MM.1S (cell line): Measurements from ENCODE around the gene BCAS3.

Source experiments
- DNase-seq: peaks from one replicate; pipeline ENCODE4 v3.0.0-alpha.2; 2015
- H2AFZ ChIP-seq: fragments of 300-600 bp; sonication (generic); 2 replicates; pipeline ENCODE4 v1.6.0; 2016; ENCODE audit warnings: antibody characterized with exemption, low read length
- H3F3A ChIP-seq: fragments of 300-600 bp; sonication (generic); 2 replicates; pipeline ENCODE4 v1.6.1; 2016; ENCODE audit warnings: mild to moderate bottlenecking, antibody characterized with exemption, low read length, moderate library complexity, mixed read lengths; ENCODE audit not compliant: insufficient read depth
- H3K27ac ChIP-seq: fragments of 300-600 bp; sonication (generic); 2 replicates; pipeline ENCODE4 v1.5.1; 2016; ENCODE audit warnings: mild to moderate bottlenecking, low read length
- H3K27me3 ChIP-seq: fragments of 300-600 bp; sonication (generic); replicated peaks from 2 replicates; pipeline ENCODE4 v1.6.0; 2016; ENCODE audit warnings: low read length; ENCODE audit not compliant: insufficient read depth
- H3K36me3 ChIP-seq: fragments of 300-600 bp; sonication (generic); replicated peaks from 2 replicates; pipeline ENCODE4 v1.6.1; 2016; ENCODE audit warnings: mild to moderate bottlenecking, low read length, mixed read lengths; ENCODE audit not compliant: insufficient read depth
- H3K4me1 ChIP-seq: fragments of 300-600 bp; sonication (generic); 2 replicates; pipeline ENCODE4 v1.6.1; 2016; ENCODE audit warnings: low read length, mixed read lengths
- H3K4me2 ChIP-seq: fragments of 300-600 bp; sonication (generic); 2 replicates; pipeline ENCODE4 v1.6.0; 2016; ENCODE audit warnings: low read depth, low read length
- H3K4me3 ChIP-seq: fragments of 300-600 bp; sonication (generic); 2 replicates; pipeline ENCODE4 v1.5.1; 2016; ENCODE audit warnings: low read length, mixed read lengths
- H3K79me2 ChIP-seq: fragments of 300-600 bp; sonication (generic); 2 replicates; pipeline ENCODE4 v1.6.1; 2016; ENCODE audit warnings: mixed run types, low read length, mixed read lengths
- H3K9ac ChIP-seq: fragments of 300-600 bp; sonication (generic); 2 replicates; pipeline ENCODE4 v1.6.1; 2016; ENCODE audit warnings: low read length, mixed read lengths
- H3K9me2 ChIP-seq: fragments of 300-600 bp; sonication (generic); replicated peaks from 2 replicates; pipeline ENCODE4 v1.6.1; 2016; ENCODE audit warnings: mild to moderate bottlenecking, low read length, mixed read lengths; ENCODE audit not compliant: insufficient read depth
- H3K9me3 ChIP-seq: fragments of 300-600 bp; sonication (generic); replicated peaks from 2 replicates; pipeline ENCODE4 v1.6.1; 2016; ENCODE audit warnings: mild to moderate bottlenecking, low read length, mixed read lengths; ENCODE audit not compliant: insufficient read depth
- H4K20me1 ChIP-seq: fragments of 300-600 bp; sonication (generic); 2 replicates; pipeline ENCODE4 v1.6.1; 2016; ENCODE audit warnings: mild to moderate bottlenecking, low read length, moderate library complexity, mixed read lengths; ENCODE audit not compliant: insufficient read depth
- EZH2 ChIP-seq: fragments of 300-600 bp; sonication (generic); optimal IDR thresholded peaks from 2 replicates; pipeline ENCODE3; 2017; ENCODE audit warnings: low read depth, mild to moderate bottlenecking, antibody characterized with exemption, low read length, mixed read lengths
- EZH2phosphoT487 ChIP-seq: fragments of 300-600 bp; sonication (generic); IDR thresholded peaks from 2 replicates; pipeline ENCODE4 v1.6.1; 2018; ENCODE audit warnings: antibody characterized with exemption, low read length
- TF ChIP-seq, protein P1 (sequence below): fragments of 300-600 bp; sonication (generic); IDR thresholded peaks from 2 replicates; pipeline ENCODE4 v1.5.1; 2016; ENCODE audit warnings: antibody characterized with exemption, low read length, mixed read lengths

Gene BCAS3

DNA sequence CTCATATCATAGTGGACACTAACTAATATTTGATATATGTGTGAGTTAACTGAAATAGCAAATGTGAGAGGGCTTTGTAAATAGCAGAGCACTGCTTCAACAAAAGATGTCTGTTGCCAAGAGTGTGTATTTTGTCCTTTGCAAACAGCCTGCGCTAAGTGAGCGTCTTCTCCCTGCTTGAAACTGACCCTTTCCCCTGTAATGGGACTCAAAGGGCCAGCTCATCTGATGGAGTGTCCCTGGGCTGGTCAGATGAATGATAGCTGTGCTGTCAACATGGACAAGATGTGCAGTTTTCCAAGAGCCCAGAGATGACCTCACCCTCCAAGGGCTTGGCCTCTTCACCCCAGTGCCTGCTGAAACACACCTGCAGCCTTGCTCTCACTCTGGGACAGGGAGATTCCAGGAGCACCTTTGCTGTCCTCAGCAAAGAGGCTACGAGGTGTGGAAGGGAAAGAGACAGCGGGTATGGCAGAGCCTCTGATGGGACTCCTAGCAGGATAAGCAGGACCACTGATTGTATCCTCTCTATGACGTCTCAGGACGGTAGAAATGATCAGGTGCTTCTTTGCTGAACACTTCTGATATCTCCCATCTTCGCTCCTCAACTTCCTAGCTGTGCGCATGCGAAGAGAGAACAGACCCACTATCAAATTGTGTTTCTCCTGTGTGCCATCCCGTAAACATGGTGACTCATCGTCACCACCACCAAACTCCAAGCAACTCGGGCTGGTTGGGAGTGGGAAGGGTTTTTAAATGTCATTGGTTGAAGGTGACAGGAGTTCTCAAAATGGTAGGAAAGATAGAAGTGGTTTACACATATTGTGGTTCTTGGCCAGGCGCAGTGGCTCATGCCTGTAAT is 686.2 kb downstream of the BCAS3 start:
- Histone ChIP-seq H3F3A (no peaks in the 10 kb centered on the region), H3K4me2 (no peak overlapping the region), H3K27me3 (no peaks in the 10 kb centered on the region), H3K27ac (no peak overlapping the region), H3K4me1 (no peaks in the 10 kb centered on the region), H2AFZ (no peak overlapping the region), H3K36me3 (no peaks in the 10 kb centered on the region), H3K4me3 (no peak overlapping the region), H3K9ac (no peak overlapping the region), H4K20me1 (no peaks in the 10 kb centered on the region), H3K9me2 (no peaks in the 10 kb centered on the region), H3K9me3 (no peaks in the 10 kb centered on the region), H3K79me2 (no peaks in the 10 kb centered on the region)
- TF ChIP-seq, protein P1, sequence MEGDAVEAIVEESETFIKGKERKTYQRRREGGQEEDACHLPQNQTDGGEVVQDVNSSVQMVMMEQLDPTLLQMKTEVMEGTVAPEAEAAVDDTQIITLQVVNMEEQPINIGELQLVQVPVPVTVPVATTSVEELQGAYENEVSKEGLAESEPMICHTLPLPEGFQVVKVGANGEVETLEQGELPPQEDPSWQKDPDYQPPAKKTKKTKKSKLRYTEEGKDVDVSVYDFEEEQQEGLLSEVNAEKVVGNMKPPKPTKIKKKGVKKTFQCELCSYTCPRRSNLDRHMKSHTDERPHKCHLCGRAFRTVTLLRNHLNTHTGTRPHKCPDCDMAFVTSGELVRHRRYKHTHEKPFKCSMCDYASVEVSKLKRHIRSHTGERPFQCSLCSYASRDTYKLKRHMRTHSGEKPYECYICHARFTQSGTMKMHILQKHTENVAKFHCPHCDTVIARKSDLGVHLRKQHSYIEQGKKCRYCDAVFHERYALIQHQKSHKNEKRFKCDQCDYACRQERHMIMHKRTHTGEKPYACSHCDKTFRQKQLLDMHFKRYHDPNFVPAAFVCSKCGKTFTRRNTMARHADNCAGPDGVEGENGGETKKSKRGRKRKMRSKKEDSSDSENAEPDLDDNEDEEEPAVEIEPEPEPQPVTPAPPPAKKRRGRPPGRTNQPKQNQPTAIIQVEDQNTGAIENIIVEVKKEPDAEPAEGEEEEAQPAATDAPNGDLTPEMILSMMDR: no peak
- TF ChIP-seq EZH2 (no peak), EZH2phosphoT487 (no peak)
- DNase-seq: no peak

DNA sequence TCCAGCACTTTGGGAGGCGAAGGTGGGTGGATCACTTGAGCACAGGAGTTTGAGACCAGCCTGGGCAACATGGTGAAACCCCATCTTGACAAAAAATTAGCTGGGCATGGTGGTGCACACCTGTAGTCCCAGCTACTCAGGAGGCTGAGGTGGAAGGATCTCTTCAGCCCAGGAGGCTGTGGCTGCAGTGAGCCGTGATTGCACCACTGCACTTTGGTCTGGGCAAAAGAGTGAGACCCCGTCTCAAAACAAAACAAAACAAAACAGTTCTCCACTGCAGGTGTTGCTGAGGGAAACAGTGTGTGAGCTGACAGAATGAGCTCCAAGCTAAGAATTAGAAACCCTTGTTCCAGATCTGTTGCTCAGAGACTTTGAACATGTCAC is 686.8 kb downstream of the BCAS3 start:
- Histone ChIP-seq H2AFZ (no peak overlapping the region), H3K9me3 (no peaks in the 10 kb centered on the region), H3F3A (no peaks in the 10 kb centered on the region), H3K4me3 (no peak overlapping the region), H3K36me3 (no peaks in the 10 kb centered on the region), H3K4me2 (no peak overlapping the region), H3K27ac (no peak overlapping the region), H4K20me1 (no peaks in the 10 kb centered on the region), H3K79me2 (no peaks in the 10 kb centered on the region), H3K27me3 (no peaks in the 10 kb centered on the region), H3K4me1 (no peaks in the 10 kb centered on the region), H3K9me2 (no peaks in the 10 kb centered on the region), H3K9ac (no peak overlapping the region)
- DNase-seq: no peak
- TF ChIP-seq EZH2 (no peak), EZH2phosphoT487 (no peak)
- TF ChIP-seq, protein P1: no peak

DNA sequence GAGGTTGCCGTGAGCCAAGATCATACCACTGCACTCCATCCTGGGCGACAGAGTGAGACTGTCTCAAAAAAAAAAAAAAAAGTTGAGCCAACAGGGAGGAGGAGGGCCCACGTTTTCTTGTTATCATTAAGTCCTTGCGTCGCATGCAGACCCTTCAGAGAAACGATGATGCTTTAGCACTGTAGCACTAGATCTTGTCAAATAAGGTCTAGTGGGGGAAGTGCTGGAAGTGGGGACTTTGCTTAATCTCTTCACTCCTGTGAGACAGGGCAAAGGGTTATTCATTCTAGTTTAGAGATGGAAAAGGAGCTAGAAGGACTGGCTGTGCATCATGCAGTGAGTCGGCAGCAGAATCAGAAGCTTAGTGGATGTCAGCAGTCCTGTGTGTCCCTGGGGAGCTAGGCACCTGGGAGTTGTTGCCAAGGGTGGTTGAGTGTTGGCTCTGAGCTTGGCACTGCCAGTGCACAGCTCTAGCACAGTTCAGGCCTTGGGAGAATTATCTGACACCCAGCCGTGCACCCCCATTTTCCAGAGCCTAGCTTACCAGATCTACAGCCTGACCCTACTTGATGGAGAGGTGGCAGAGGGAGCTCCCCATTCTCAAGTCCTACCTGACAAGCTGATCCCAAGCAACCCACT is 688.5 kb downstream of the BCAS3 start:
- Histone ChIP-seq H3K9ac (no peak overlapping the region), H3K9me3 (no peaks in the 10 kb centered on the region), H3K4me2 (no peak overlapping the region), H3F3A (no peaks in the 10 kb centered on the region), H2AFZ (no peak overlapping the region), H3K36me3 (no peaks in the 10 kb centered on the region), H3K79me2 (no peaks in the 10 kb centered on the region), H3K4me1 (no peaks in the 10 kb centered on the region), H3K27me3 (no peaks in the 10 kb centered on the region), H3K9me2 (no peaks in the 10 kb centered on the region), H3K4me3 (no peak overlapping the region), H4K20me1 (no peaks in the 10 kb centered on the region), H3K27ac (no peak overlapping the region)
- TF ChIP-seq, protein P1: no peak
- TF ChIP-seq EZH2 (no peak), EZH2phosphoT487 (no peak)
- DNase-seq: no peak
